Measurements from ENCODE around the gene ZBTB39.
A peak's percentile ranks its signal among the peaks of the same experiment; 100 is the strongest.

The ZBTB39 gene

GRCh38 chr12:57037264-57037663 is 30.9 kb upstream of the ZBTB39 start:
- Histone ChIP-seq H3K4me3 (replicated peaks; ENCODE audit: insufficient read depth, low read length) (no peak overlapping the region), H3K27me3 (ENCODE audit: insufficient read depth, poor library complexity, severe bottlenecking) (no peaks in the 10 kb centered on the region), H3K27ac (replicated peaks) (no peak overlapping the region)
- no peak for DNase-seq (ENCODE audit: low read depth in 1 of 2, low spot score in 1 of 2)
- TF ChIP-seq SPI1 (IDR thresholded peaks at IDR 0.05; ENCODE audit: borderline replicate concordance, low read depth) (no peak), POLR2AphosphoS5 (IDR thresholded peaks at IDR 0.05; ENCODE audit: low read depth) (no peak), GABPA (IDR thresholded peaks at IDR 0.05; ENCODE audit: low read depth) (no peak), CTCF (IDR thresholded peaks at IDR 0.05; ENCODE audit: insufficient read depth, low read length) (no peak), REST (IDR thresholded peaks at IDR 0.05; ENCODE audit: insufficient replicate concordance, low read depth) (no peak)

- H3K4me3 ChIP-seq (replicated peaks; ENCODE audit: insufficient read depth, low read length): no peak overlapping the region
- no peaks in the 10 kb centered on the region for H3K27me3 ChIP-seq (ENCODE audit: insufficient read depth, poor library complexity, severe bottlenecking)
- no peak overlapping the region for H3K27ac ChIP-seq (replicated peaks)
- TF ChIP-seq POLR2AphosphoS5 (IDR thresholded peaks at IDR 0.05; ENCODE audit: low read depth): no peak
- TF ChIP-seq SPI1 (IDR thresholded peaks at IDR 0.05; ENCODE audit: borderline replicate concordance, low read depth): no peak
- TF ChIP-seq REST (IDR thresholded peaks at IDR 0.05; ENCODE audit: insufficient replicate concordance, low read depth): no peak
- no peak for TF ChIP-seq CTCF (IDR thresholded peaks at IDR 0.05; ENCODE audit: insufficient read depth, low read length)
- no peak for TF ChIP-seq GABPA (IDR thresholded peaks at IDR 0.05; ENCODE audit: low read depth)
- no peak for DNase-seq (ENCODE audit: low read depth in 1 of 2, low spot score in 1 of 2)
Measured at GRCh38 chr12:57033431-57033830, 27.1 kb upstream of the ZBTB39 start.

- no peaks in the 10 kb centered on the region for H3K27me3 ChIP-seq (ENCODE audit: insufficient read depth, poor library complexity, severe bottlenecking)
- TF ChIP-seq SPI1 (IDR thresholded peaks at IDR 0.05; ENCODE audit: borderline replicate concordance, low read depth): no peak
- no peak overlapping the region for H3K27ac ChIP-seq (replicated peaks)
- DNase-seq (ENCODE audit: low read depth in 1 of 2, low spot score in 1 of 2): no peak
- no peak overlapping the region for H3K4me3 ChIP-seq (replicated peaks; ENCODE audit: insufficient read depth, low read length)
Measured at GRCh38 chr12:57031789-57032188, 25.4 kb upstream of the ZBTB39 start.

- peak in 1 of 2 experiments; percentile 59 for DNase-seq (ENCODE audit: low read depth in 1 of 2, low spot score in 1 of 2)
- no peak overlapping the region for H3K27ac ChIP-seq (replicated peaks)
- H3K27me3 ChIP-seq (ENCODE audit: insufficient read depth, poor library complexity, severe bottlenecking): no peaks in the 10 kb centered on the region
- TF ChIP-seq REST (IDR thresholded peaks at IDR 0.05; ENCODE audit: insufficient replicate concordance, low read depth) (no peak), SPI1 (IDR thresholded peaks at IDR 0.05; ENCODE audit: borderline replicate concordance, low read depth) (no peak; the same call in 1 of the 2 replicates)
- H3K4me3 ChIP-seq (replicated peaks; ENCODE audit: insufficient read depth, low read length): no peak overlapping the region
Measured at GRCh38 chr12:57031138-57031725, 24.9 kb upstream of the ZBTB39 start.
